T follicular helper cell (primary cell): Measurements from ENCODE around the gene NALCN.

Source experiments
- DNase-seq: peaks from one replicate; pipeline ENCODE4 v3.0.0-alpha.2; 2020; ENCODE audit warnings: low read depth

NALCN gene

DNA sequence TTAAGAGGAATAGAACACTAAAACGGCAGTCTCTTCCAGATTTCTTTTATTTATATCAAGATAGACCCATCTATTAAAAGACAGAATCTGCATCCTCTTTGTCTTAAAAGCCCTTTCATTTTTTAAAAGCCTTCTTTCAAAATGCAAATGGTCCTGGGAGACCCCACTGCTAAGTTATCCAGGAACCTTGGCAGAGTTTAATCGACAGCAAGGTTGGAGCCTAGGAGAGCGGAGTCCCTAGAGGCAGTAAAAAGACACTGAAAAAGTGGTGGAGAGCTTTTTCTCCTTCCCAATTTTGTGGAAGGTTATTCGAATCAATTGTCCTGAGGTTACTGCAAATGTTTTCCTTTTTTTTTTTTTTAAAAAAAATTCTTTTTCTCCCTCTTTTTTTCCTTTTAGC, 294.7 kb downstream of the NALCN start:
- DNase-seq: no peak

DNA sequence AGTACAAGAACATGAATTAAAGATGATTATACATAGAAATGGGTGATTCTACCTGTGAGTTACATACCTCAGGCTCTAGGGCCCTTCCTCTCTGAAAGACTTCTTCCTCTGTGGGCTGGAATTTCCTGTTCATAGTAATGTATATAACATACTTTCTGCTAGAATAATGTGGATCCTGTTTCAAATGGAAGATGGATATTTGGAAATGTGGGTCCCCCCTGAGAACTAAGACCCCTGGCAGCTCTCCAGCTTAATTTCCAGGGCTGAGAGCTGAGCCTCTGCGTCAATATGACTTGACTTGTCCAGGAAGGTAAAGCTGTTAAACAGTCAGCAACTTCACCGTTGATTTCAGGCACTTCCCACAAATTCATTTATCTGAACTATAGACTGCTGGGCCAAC, 296.3 kb downstream of the NALCN start:
- no peak for DNase-seq

GRCh38 chr13:101116826-101117225, 299.5 kb downstream of the NALCN start:
- DNase-seq: no peak

DNA sequence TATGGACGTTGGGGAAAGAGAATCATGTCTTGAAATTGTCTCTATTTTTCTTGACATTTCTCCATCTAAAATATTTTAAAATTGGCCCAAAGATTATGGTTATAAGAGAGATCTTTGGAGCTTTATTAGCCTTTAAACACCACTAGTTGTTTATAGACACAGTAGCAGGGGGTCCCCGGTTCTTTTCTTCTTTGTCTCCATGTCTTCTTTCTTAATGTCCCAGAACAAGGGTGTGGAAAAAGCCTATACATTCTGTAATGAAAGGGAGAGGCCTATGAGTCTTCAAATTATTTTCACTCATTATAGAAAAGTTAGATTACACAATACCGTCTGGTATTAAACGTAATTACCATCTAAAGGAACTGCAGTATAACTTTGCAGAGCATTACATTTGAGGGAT, 300.0 kb downstream of the NALCN start:
- no peak for DNase-seq

DNA sequence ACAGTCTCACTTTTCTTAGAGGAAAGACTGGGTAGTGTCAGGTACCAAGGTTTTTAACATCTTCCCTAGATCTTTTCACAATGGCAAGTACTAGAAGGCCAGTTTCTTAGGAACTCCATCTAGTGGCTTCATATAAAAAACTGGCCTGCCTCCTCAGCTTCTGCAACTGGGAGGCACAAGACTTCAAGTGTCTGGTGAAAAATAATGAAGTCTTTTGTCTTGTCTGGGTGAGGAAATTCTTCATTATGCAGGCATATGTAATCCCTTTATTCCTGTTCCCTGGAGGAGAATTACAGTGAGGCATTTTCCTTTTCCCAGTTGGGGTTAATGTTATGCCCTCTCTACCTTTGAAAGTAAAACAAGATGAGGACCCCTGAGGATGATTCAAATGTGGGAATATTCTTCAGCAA, 300.5 kb downstream of the NALCN start:
- no peak for DNase-seq

- no peak for DNase-seq
Observed at GRCh38 chr13:101111894-101112293, 304.4 kb downstream of the NALCN start.

GRCh38 chr13:101109005-101109404, 307.3 kb downstream of the NALCN start:
- no peak for DNase-seq

GRCh38 chr13:101098873-101099272, 317.4 kb downstream of the NALCN start:
- no peak for DNase-seq

GRCh38 chr13:101092985-101093384, 323.3 kb downstream of the NALCN start:
- no peak for DNase-seq

GRCh38 chr13:101090287-101090686, 326.0 kb downstream of the NALCN start:
- DNase-seq: no peak

DNA sequence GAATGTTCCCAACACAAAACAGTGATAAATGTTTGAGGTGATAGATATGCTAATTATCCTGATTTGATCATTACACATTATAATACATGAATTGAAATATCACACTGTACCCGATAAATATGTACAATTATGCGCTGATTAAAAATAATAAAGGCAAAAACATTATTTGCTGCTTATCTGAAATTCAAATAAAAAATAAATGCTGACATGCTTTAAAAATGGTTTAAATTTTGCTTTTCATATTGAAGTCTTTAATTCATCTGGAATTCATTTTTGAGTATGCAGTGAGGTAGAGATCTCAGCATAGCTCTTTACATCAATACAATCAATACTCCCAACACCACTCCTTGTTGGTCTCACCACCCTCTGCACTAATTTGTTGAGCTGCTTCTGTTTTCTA, 330.8 kb downstream of the NALCN start:
- no peak for DNase-seq

- DNase-seq: no peak
Observed at GRCh38 chr13:101082441-101082840, 333.9 kb downstream of the NALCN start.

DNA sequence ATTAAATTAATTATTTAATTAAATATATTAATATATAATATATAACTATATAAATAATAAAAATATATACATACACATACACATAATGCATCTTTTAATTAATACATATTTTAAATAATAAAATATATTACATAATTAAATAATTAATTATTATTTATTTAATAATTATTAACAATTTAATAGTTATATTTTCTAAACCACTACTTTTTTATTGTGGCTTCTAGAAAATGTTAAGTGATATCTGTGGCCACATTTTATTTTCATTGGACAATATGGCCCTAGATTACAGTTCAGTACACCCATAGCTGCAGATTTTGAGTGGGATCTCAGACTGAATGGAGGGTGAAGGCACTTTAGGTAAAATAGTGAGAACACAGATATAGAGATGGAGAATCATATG, 335.7 kb downstream of the NALCN start:
- DNase-seq: no peak

DNA sequence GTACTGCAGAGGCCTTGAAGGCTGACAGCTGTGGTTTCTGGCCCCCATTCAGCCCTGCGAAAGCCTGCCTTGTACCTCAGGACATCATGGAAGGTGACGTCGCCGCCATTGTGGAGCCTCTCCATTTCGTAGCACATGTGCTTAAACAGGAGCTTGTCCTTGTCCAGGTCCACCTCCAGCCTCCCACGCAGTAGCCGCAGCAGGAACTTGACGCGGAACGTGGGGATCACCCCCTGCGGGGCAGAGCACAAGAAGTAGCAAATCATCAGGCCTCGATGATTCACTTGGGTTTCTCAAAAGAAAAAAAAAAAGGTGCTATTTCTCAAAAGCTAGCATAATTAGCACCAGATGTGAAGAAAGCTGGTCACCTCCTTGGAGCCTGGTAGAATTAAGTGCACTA, 351.0 kb downstream of the NALCN start:
- no peak for DNase-seq

DNA sequence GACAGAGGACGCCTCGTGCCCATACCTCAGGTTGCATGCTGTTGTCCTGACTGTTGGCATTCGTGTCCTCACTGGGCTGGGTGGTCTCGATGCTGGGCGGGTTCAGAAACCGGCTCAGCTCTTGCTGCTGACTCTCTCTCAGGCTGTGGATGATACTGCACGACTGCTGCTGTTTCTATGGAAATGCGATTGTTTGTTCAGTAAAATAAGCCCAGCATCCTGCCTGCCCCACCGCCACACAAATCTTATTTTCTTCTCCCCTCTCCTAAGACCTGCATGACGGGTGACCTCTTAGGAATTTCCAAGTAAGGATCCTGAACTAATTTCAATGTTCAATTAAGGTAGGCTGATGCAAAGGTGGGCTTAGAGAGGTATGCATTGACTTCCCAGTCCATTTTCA, 356.5 kb downstream of the NALCN start:
- DNase-seq: no peak

DNA sequence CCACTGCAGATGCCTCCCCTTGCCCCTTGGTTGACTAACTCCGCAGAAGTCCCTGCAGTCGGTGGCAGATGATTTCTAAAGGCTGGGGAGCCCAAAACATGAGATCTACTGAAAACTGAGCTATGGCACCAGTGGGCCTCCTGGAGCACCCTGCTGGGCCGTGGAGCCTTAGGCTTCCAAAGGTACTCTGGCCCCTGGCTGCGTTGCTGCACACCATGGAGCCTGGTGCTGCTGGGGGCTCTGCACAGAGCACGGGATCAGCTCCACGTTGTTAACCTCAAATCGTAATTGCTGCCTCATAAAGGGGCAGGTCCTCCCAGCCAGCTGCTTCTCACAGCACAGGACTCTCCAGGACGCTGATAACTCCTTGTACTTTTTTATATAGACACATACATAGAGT, 357.5 kb downstream of the NALCN start:
- no peak for DNase-seq

GRCh38 chr13:101053301-101054093, 362.8 kb downstream of the NALCN start:
- DNase-seq: no peak

- no peak for DNase-seq
Observed at GRCh38 chr13:101049166-101049850, 367.0 kb downstream of the NALCN start.

GRCh38 chr13:101036546-101036945, 379.8 kb downstream of the NALCN start:
- no peak for DNase-seq

DNA sequence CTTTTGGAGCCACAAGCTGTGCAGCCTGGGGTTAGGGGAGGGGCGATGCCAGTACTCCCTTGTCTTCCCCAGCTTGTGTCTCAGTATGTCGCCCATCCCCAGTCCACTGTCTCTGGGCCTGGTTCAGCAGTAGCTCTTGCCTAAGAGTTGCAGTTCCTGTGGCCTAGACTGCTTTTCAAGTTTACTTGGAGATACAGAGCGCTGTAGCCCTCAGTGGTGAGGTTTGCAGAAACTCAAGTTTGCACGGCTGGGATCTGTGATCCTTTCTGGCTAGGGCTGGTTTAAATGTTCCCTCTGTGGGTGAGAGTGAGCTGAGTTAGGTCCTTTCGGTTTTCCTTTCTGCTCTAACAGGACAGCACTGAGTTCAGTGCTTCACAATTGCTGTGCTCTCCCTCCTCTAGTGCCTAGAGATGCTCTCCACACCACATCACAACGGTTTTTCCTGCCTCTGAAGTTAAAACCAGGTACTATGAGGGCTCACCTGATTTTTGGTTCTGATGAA, 381.1 kb downstream of the NALCN start:
- no peak for DNase-seq

DNA sequence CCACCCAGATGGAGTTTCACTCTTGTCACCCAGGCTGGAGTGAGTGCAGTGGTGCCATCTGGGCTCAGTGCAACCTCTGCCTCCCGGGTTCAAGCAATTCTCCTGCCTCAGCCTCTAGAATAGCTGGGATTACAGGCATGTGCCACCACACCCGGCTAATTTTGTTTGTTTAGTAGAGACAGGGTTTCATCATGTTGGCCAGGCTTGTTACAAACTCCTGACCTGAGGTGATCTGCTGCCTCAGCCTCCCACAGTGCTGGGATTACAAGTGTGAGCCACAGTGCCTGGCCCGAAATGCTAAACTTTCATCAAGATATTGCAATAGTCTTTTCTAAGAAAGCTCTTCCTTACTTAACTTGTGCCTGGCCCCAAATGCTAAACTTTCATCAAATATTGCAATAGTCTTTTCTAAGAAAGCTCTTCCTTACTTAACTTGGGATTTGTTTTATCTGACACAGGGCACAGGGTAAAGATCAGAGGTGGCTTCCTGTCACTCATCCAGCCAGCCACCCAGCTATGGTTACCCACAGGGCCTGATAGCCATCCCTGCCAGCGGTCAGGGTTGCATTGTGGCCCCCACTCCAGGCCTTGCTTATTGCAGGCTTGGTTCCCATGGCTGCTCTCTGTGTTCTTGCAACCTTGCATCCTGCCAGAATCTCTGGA, 389.4 kb downstream of the NALCN start:
- DNase-seq: no peak

DNA sequence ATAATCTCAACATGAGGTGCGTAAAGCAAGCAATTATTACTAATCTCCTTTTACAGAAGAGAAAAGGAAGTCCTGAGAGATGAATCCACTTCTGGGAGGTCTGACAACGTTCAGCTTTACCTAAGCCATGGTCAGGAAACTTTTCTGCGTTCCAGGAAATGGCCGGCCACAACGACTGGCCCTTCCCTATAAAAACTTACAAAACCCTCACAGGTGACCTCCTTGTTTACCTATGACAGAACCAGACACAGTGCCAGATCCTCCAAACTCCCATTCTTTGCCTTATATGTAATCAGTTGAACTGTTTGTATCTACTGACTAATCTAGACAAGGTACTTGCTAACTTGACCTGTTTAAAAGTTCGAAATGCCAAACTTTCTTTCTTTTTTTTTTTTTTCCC, 390.0 kb downstream of the NALCN start:
- no peak for DNase-seq

DNA sequence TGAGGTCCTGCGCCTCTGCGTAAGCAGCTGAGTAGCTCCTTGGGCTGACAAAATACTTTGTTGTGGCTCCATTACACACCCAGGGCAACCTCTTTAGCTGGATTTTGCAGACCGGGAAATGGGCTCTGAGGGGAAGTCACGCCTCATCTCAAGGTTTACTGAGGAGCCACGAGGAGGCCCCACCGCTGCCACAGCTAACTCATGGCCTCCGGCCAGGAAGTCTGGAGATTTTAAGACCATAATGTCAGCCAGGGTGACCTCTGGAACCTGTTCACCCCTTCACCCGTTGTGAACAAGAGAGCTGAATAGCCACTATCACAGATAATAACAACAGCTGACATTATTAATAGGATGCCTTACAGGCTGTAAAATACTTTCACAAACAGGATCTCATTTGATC, 390.4 kb downstream of the NALCN start:
- no peak for DNase-seq
